HG02938 (cell line): ENCODE results near the gene RABEP2.
"Not testable (repeated sequence)": the region's sequence is repeated elsewhere in the genome, so short reads cannot be mapped to it uniquely, and the experiment has no call there.

ENCODE experiments used
- ATAC-seq: cut with Tn5 transposase; IDR thresholded peaks from one replicate; pipeline ENCODE4 v1.9.1; 2021; ENCODE audit warnings: mild to moderate bottlenecking, moderate library complexity; ENCODE audit not compliant: unreplicated experiment

The RABEP2 gene, protein sequence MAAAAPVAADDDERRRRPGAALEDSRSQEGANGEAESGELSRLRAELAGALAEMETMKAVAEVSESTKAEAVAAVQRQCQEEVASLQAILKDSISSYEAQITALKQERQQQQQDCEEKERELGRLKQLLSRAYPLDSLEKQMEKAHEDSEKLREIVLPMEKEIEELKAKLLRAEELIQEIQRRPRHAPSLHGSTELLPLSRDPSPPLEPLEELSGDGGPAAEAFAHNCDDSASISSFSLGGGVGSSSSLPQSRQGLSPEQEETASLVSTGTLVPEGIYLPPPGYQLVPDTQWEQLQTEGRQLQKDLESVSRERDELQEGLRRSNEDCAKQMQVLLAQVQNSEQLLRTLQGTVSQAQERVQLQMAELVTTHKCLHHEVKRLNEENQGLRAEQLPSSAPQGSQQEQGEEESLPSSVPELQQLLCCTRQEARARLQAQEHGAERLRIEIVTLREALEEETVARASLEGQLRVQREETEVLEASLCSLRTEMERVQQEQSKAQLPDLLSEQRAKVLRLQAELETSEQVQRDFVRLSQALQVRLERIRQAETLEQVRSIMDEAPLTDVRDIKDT

DNA sequence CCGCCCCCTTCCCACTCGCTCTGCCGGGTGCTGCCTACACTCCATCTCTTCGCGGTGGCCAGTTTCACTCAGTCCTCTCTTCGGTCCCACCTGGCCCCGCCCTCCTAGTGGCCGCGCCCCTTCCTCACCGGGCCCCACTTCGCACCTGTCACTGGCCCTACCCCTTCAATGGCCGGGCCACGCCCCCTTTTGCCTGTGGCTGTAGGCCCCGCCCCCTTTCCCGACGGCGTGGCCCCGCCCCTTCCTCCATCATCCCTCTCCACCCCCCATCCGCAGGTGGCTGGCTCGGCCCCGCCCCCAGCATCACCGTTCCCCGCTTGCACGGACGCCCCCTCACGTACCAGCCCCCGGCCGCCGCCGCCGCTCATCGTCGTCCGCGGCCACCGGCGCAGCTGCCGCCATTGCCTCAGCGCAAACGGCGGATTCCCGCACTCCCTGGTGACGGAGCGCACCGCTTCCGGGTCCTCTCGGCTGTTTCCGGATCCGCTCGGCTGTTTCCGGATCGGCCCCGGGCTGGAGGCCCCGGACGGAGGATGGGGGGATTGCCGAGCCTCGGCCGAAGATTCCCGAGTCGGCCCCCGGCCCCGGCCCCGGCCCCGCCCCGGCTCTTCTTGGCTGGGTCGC, at the start of gene RABEP2:
Gene RABEP2, minus strand, starts transcription at position 477 of the 624 bp plus-strand sequence. Its CDS starts 75 bp downstream, at position 402.
- ATAC-seq = peak; percentile 48

DNA sequence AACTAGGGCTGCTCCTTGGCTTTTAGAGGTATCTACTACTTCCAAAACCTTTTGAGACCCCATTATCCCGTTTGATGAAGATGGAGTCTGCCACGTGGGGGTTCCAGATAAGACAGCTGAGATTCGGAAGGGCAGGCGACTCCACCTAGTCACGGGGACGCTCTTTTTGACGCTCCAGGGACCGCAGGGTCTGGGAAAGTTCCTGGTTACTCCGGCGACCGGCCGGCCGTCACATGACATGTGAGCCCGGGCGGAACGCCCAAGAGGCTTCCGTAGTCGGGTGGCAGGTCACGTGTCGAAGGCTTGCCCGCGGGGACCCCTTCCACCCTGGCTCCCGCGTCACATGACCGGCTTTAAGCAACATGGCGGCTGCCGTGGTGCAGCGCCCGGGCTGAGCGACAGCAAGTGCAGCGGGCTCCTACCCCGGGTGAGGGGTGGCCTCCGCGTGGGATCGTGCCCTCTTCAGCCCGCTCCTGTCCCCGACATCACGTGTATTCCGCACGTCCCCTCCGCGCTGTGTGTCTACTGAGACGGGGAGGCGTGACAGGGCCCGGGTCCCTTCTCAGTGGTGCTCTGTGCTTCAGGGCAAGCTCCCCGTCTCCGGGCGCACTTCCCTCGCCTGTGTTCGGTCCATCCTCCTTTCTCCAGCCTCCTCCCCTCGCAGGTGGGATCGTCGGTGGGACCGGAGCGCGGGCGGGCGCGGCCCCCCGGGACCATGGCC, 49.6 kb upstream of the RABEP2 start, which contains the start of gene SPNS1:
Gene SPNS1, plus strand, starts transcription at position 342 of the 721 bp plus-strand sequence. Its CDS starts 374 bp downstream, at position 716.
- ATAC-seq = peak; percentile 87

DNA sequence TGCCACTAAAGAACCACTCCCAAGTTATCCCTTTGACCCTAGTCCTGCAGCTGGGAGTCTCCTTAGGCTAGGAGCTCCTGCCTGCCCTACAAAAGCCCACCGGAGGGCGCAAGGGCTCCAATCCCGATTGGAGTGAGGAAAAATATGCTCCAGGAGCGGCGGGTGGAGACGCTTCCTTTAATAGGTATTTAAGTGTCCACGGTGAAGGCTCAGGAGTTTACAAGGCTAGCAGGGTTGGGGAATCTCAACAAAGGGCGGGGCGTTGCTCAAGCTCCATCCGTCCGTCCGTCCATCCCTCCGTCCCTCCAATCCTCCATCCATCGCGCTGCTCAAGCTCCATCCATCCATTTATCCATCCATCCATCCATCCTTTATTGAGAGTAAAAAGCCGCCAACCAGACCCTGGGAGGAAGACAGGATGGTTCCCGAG, 49.0 kb upstream of the RABEP2 start:
- ATAC-seq = no peak

DNA sequence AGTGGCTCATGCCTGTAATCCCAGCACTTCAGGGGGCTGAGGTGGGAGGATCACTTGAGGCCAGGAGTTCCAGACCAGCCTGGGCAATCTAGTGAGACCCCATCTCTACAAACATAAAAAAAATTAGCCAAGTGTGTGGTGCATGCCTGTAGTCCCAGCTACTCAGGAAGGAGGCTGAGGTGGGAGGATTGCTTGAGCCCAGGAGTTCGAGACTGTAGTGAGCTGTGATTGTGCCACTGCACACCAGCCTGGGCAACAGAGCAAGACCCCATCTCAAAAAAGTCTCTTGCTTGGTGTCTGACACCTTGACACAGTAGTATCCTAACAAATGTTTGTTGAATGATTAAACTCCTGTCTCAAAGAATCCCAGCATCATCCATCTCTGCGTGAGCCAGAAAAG, 44.7 kb upstream of the RABEP2 start:
- not testable (repeated sequence) for ATAC-seq

DNA sequence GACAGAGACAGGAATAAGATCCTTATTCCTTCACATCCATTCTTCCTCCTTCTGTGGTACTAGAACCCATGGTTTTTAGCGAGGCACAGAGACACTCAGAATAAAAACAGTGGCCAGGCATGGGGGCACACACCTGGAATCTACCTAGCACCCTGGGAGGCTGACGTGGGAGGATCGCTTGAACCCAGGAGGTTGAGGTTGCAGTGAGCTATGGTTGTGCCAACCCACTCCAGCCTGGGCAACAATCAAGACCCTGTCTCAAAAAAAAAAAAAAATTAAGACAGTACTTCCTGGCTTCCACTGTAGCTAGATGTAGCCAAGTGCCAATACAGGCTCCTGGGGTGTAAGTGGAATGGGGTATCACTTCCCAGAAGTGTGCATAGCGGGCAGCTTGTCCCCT, 42.1 kb upstream of the RABEP2 start:
- ATAC-seq = no peak

DNA sequence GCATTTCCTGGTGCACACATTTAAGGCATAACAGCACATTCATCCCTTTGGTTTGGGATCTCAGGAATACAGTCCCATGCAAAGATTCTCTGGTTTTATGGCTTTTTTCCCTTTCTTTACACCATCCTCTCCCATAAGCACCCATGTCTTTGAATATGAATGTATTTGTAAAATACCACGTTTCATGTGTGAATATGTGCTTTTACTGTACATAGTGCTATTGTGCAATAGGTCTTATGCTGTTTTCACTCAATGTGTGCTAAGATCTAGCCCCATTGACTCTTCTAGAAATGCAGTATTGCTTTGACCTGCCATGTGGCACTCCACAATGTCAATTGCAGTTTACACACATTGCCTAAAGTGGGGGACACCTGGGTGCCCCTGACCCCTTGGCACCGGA, 39.5 kb upstream of the RABEP2 start:
- ATAC-seq = no peak

DNA sequence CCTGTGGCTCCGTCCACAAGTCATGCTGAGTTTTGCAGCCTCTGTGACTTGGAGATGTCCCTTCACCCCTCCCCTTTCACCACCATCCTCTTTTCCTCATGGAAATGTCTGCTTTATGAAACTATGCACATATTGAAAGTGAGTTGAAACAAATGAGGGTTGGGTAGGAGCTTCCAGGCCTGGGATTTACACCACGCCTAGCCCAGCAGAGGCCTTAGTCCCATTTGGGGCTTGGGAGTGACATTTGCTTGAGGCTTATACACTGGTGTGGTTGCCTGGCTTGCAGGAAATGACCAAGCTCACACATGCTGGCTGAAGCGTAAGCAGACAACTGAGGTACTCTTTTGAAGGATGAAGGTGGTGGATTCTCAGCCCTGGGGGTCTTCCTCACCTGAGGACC, 39.0 kb upstream of the RABEP2 start:
- no peak for ATAC-seq

DNA sequence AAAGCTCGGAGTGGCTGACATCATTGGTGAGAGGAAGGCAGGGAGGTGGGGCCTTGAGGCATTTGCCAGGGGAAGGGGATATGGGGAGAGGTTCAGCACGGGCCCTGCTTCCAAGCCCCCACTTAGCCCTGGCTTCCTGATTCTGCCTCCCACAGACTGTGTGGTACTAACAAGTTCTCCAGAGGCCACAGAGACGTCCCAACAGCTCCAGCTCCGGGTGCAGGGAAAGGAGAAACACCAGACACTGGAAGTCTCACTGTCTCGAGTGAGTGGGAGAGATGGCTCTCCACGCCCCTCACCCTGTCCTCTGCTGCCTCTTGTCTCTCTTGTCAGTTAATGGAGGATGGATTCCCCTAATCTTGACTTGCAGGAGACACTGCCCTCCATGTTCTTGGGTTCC, 33.8 kb upstream of the RABEP2 start:
- ATAC-seq = no peak

DNA sequence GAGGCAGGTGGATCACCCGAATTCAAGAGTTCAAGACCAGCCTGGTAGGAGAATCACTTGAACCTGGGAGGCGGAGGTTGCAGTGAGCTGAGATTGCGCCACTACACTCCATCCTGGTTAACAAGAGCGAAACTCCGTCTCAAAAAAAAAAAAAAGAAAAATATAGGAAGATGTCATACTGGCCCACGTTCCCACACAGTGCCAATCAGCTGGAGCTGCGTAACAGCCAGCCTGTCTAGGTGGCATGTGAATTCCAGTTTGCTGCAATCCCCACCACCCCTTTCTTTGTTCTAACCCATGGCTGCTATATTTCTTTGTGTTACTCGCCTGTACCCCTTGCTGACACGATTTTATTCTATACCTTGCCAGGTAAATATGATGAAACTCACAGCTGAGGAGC, 33.2 kb upstream of the RABEP2 start:
- no peak for ATAC-seq

DNA sequence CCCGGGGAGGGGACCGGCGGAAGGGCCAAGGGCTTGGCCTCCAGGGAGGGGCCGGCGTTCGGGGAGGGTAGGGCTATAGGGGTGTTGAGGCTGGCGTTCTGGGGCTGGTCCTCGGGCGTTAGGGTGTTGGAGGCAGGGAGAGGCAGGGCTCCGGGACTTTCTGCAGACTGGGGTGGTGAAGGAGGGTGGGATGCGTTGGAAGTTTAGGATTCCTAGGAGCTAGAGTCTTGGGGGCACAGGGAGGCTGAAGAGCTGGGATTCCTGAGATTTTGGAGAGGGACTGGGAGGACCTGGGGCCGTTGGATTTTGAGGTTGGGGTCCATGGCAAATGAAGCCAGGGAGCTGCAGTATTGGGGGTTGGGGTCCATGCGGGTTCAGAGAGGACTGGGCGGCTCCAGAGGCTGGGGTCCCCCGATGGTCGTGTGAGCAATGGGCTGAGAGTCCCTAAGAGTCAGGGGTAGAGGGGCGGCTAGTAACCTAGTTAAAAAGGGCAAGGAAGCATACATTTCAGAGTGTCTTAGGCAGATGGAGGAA, 26.4 kb upstream of the RABEP2 start:
- ATAC-seq = no peak

DNA sequence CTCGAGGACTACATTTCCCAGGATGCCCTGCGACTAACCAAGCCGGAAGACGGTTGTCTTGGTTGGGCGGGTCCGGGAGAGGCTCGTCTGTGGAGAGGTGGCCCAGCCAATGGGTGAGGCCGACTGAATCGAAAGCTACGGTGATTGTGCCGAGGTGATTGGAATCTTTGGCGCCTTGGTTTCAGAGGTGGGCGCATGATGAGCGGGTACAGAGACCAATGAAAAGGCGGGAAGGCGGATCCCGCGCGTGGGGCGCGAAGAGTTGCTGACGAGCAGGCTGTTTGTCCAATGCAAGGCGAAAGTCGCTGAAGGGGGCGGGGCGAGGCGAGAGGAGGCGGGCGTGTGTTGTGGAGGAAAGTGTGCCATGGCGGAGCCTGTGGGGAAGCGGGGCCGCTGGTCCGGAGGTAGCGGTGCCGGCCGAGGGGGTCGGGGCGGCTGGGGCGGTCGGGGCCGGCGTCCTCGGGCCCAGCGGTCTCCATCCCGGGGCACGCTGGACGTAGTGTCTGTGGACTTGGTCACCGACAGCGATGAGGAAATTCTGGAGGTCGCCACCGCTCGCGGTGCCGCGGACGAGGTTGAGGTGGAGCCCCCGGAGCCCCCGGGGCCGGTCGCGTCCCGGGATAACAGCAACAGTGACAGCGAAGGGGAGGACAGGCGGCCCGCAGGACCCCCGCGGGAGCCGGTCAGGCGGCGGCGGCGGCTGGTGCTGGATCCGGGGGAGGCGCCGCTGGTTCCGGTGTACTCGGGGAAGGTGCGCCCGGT, 25.8 kb upstream of the RABEP2 start, which contains the start of gene NFATC2IP:
Gene NFATC2IP, plus strand, starts transcription at position 290 of the 762 bp plus-strand sequence. Its CDS starts 75 bp downstream, at position 365.
- ATAC-seq = peak; percentile 91

DNA sequence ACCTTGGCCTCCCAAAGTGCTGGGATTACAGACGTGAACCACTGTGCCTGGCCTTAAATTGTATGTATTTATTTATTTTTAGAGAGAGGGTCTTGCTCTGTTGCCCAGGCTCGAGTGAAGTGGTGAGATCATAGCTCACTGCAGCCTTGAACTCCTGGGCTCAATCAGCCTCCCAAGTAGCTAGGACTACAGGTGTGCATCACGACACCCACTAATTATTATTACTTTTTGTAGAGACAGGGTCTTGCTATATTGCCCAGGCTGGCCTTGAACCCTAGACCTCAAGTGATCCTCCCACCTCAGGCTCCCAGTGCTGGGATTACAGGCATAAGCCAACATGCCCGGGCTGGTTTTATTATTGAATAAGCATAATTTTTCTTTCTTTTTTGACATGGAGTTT, 21.6 kb upstream of the RABEP2 start:
- no peak for ATAC-seq

DNA sequence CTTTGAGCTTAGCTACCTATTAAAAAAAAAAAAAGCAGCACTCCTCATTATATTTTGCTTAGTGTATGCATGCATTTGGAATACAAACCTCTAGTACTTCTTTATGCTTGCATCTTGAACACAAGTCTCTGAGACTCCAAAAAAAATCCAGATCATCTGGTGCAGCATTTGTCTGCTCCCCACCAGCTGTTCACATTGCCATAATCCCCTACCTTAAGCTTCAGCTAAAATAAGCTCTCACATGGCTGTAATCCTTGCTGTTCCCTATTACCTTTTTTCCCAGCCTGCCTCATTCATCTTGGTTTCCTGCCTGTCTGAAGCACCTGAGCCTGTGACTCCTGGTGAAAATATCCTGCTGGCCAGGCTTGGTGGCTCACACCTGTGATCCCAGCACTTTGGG, 18.2 kb upstream of the RABEP2 start:
- no peak for ATAC-seq

DNA sequence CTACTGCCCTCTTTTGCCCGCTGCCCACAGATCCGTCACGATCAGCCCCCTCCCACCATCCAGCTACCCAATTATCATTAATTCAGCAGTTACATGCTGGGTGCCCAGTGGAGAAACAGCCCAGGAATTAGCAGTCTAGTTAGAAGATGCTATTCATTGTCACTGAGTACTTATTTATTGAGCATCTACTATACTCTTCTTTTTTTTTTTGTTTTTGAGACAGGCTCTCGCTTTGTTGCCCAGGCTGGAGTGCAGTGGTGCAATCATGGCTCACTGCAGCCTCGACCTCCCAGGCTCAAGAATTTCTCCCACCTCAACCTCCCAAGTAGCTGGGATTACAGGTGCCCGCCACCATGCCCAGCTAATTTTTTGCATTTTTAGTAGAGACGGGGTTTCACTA, 14.8 kb upstream of the RABEP2 start:
- ATAC-seq = not testable (repeated sequence)

DNA sequence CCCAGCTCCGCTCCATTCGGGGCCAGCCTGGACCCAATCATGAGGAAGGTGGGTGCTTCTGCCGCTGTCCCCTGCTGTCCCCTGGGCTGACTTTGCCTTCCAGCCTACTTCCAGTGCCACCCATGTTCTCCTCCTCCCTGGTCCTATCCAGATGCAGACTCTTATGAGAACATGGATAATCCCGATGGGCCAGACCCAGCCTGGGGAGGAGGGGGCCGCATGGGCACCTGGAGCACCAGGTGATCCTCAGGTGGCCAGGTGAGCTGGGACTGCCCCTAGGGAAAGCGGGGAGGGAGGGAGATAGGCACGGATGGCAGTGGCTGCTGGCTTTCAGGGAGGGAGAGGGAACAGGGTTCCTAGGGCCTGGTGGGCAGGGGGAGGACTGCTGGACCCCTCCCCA, 13.7 kb upstream of the RABEP2 start:
- ATAC-seq = no peak

DNA sequence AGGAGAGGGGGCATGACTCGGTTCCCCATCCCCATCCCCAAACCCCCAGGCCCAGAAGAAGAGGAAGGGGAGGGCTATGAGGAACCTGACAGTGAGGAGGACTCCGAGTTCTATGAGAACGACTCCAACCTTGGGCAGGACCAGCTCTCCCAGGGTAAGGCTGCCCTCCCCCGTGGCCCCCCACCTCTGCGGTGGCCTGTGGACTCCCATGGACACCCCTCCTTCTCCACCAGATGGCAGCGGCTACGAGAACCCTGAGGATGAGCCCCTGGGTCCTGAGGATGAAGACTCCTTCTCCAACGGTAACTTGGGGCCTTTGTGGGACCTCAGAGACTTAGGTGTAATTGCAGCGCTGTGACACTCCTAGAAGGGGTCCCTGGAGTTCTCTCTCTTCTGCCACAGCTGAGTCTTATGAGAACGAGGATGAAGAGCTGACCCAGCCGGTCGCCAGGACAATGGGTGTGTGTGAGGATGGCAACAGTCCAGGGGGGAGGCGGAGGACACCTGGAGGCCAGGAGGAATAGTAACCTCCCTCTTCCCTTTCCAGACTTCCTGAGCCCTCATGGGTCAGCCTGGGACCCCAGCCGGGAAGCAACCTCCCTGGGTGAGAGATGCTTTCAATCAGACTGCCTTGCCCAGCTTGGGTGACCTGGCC, 12.3 kb upstream of the RABEP2 start:
- no peak for ATAC-seq

DNA sequence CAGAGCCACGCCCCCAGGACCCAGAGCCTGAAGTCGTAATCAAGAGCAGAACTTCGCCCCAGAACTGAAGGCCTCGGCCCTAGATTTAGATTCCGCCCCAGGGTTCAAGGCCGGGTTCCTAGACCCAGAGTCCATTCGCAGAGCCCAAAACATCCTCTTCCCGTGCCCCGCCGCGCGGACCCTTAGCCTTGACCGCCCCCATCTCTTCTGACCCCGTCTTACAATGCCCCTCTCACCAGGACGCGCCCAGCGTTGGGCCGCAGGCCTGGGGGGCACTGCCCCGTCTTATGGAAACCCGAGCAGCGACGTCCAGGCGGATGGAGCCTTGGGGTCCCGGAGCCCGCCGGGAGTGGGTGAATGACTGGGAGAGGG, 11.7 kb upstream of the RABEP2 start:
- ATAC-seq = no peak

DNA sequence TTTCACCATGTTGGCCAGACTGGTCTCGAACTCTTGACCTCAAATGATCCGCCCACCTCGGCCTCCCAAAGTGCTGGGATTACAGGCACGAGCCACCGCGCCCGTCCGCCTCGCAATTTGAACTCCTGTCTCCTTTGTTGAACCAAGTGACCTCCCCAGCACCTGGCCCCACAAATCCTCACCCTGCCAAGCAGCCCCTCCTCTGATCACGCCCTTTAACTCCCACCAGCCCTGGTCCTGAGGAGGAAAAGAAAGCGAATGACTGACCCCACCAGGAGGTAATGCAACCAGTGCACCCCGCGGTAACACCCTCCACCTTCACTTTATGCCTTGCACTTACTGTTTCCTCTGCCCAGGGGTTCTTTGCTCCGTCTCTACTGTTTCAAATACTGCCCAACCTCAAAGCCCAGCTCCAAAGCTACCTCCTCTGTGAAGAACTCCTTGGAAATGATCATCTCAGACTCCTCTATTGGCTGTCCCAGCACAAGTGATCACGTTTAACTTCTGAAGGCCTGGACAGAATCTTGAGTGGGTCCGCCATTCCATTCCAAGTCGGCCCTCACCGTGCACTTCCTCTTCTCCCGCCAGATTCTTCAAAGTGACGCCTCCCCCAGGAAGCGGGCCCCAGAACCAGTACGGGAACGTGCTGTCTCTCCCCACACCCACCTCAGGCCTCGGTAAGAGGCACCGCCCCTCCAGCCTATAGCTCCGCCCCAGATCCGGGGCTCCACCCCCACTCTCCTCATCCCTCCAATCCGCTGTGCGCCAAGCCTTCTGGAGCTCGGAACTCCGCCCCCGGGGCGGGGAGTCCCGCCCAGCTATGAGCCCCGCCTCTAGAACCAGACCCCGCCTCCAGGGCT, 11.1 kb upstream of the RABEP2 start:
- peak; percentile 74 for ATAC-seq

DNA sequence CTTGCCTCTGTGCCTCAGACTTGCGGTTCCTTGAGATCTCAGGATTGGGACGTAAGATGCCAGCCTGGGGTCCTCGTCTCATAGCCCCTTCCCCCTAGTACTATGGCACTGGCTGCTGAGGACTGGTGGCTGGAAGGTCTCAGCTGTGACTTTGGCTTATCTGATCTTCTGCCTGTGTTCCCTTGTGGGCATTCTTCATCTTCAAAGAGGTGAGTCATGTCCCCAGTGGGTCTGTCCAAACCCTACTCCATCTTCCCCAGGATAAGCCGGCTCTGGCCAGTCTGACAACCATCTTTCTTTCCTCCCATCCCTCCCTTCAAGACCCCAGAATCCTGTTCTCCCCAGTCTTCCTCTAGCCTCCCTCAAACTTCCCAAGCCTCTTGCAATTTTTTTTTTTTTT, 10.3 kb upstream of the RABEP2 start:
- ATAC-seq = no peak
